WTC11 (cell line): Measurements from ENCODE around the gene DNAJC9. TPM values are rescaled to one million over a fixed set of nuclear protein-coding genes. Genes with fewer than 3 reads are reported as not detected.

Experiments
- ATAC-seq: fragments of 200-7000 bp; cut with Tn5 transposase; 2 replicates; pipeline ENCODE4 v1.10.0; 2021; ENCODE audit warnings: mild to moderate bottlenecking, moderate library complexity
- CTCF ChIA-PET: fragments of 300-600 bp; sonication (Branson Sonifier 250); formaldehyde crosslinking; loops from one replicate; lab custom pipeline; 2021; ENCODE audit warnings: antibody characterized with exemption; lab: Charles Lee
- POLR2A ChIA-PET: fragments of 350-600 bp; sonication (Branson Sonifier 250); formaldehyde crosslinking; loops from one replicate; lab custom pipeline; 2021; ENCODE audit warnings: antibody characterized with exemption; lab: Charles Lee
- DNase-seq: peaks from one replicate; pipeline ENCODE4 v3.0.0; 2021; ENCODE audit warnings: low spot score
- H3K27ac Mint-ChIP-seq: 2 replicates; pipeline ENCODE4 v1.8.0; 2021; ENCODE audit warnings: mixed read lengths
- H3K27me3 Mint-ChIP-seq: 2 replicates; pipeline ENCODE4 v1.8.0; 2021; ENCODE audit warnings: low read depth, mild to moderate bottlenecking, moderate library complexity, mixed read lengths
- H3K36me3 Mint-ChIP-seq: 2 replicates; pipeline ENCODE4 v1.8.0; 2021; ENCODE audit warnings: mixed read lengths
- H3K4me1 Mint-ChIP-seq: 2 replicates; pipeline ENCODE4 v1.8.0; 2022; ENCODE audit warnings: mixed read lengths
- H3K4me3 Mint-ChIP-seq: 2 replicates; pipeline ENCODE4 v1.8.0; 2021; ENCODE audit warnings: mild to moderate bottlenecking, moderate library complexity, mixed read lengths
- H3K9me3 Mint-ChIP-seq: 2 replicates; pipeline ENCODE4 v1.8.0; 2021; ENCODE audit warnings: mixed read lengths
- AR ChIP-seq: fragments of 250-450 bp; sonication (Bioruptor Pico); IDR thresholded peaks from 2 replicates; pipeline ENCODE4 v1.9.0; 2021; ENCODE audit warnings: mild to moderate bottlenecking
- CREB1 ChIP-seq: sonication (generic); formaldehyde crosslinking; IDR thresholded peaks from 2 replicates; pipeline ENCODE4 v1.8.0; 2023; ENCODE audit warnings: mild to moderate bottlenecking, missing genetic modification reagents
- E2F5 ChIP-seq: sonication (generic); formaldehyde crosslinking; IDR thresholded peaks from 2 replicates; pipeline ENCODE4 v1.8.1; 2022; ENCODE audit warnings: mild to moderate bottlenecking, moderate library complexity, missing genetic modification reagents
- ELF4 ChIP-seq: sonication (generic); formaldehyde crosslinking; IDR thresholded peaks from 2 replicates; pipeline ENCODE4 v1.8.1; 2022; ENCODE audit warnings: low read depth, mild to moderate bottlenecking, moderate library complexity, missing genetic modification reagents
- FOXK1 ChIP-seq: sonication (generic); formaldehyde crosslinking; IDR thresholded peaks from 2 replicates; pipeline ENCODE4 v1.8.0; 2022; ENCODE audit warnings: mild to moderate bottlenecking, moderate library complexity, missing genetic modification reagents
- GABPB1 ChIP-seq: sonication (generic); formaldehyde crosslinking; IDR thresholded peaks from 2 replicates; pipeline ENCODE4 v1.8.1; 2023; ENCODE audit warnings: mild to moderate bottlenecking, missing genetic modification reagents
- GRHL2 ChIP-seq: fragments of 250-450 bp; sonication (Bioruptor Pico); IDR thresholded peaks from 2 replicates; pipeline ENCODE4 v1.8.0; 2022; ENCODE audit warnings: mild to moderate bottlenecking, moderate library complexity; ENCODE audit not compliant: insufficient replicate concordance, severe bottlenecking
- GTF2I ChIP-seq: fragments of 250-450 bp; sonication (Bioruptor Pico); conservative IDR thresholded peaks from 2 replicates; pipeline ENCODE4 v1.4.0; 2021; ENCODE audit warnings: mild to moderate bottlenecking
- NFE2L1 ChIP-seq: sonication (generic); formaldehyde crosslinking; IDR thresholded peaks from 2 replicates; pipeline ENCODE4 v1.8.1; 2023; ENCODE audit warnings: missing genetic modification reagents
- NR1H2 ChIP-seq: sonication (generic); formaldehyde crosslinking; IDR thresholded peaks from 2 replicates; pipeline ENCODE4 v1.9.0; 2021; ENCODE audit warnings: mild to moderate bottlenecking, moderate library complexity, missing genetic modification reagents
- SMAD4 ChIP-seq: sonication (generic); formaldehyde crosslinking; IDR thresholded peaks from 2 replicates; pipeline ENCODE4 v1.8.0; 2022; ENCODE audit warnings: mild to moderate bottlenecking, missing genetic modification reagents
- SOX15 ChIP-seq: fragments of 250-450 bp; sonication (Bioruptor Pico); IDR thresholded peaks from 2 replicates; pipeline ENCODE4 v1.9.0; 2021; ENCODE audit warnings: mild to moderate bottlenecking
- ZNF219 ChIP-seq: sonication (generic); formaldehyde crosslinking; IDR thresholded peaks from 2 replicates; pipeline ENCODE4 v1.8.0; 2023; ENCODE audit warnings: missing genetic modification reagents, mild to moderate bottlenecking, borderline replicate concordance
- ZNF512 ChIP-seq: sonication (generic); formaldehyde crosslinking; IDR thresholded peaks from 2 replicates; pipeline ENCODE4 v1.8.1; 2022; ENCODE audit warnings: missing genetic modification reagents, borderline replicate concordance
- total RNA-seq: library from RNA; stranded (reverse); gene quantifications from 3 replicates; pipeline ENCODE4 v1.2.3, GENCODE V29; 2021
- TF ChIP-seq, protein P1 (sequence below): sonication (generic); formaldehyde crosslinking; conservative IDR thresholded peaks from 2 replicates; pipeline ENCODE4 v1.8.1; 2022; ENCODE audit warnings: mild to moderate bottlenecking, missing genetic modification reagents
- TF ChIP-seq, protein P2 (sequence below): sonication (generic); formaldehyde crosslinking; IDR thresholded peaks from 2 replicates; pipeline ENCODE4 v1.8.0; 2022; ENCODE audit warnings: mild to moderate bottlenecking, missing genetic modification reagents
- TF ChIP-seq, protein P3 (sequence below): sonication (generic); formaldehyde crosslinking; IDR thresholded peaks from 2 replicates; pipeline ENCODE4 v1.8.0; 2022; ENCODE audit warnings: mild to moderate bottlenecking, missing genetic modification reagents
- TF ChIP-seq, protein P4 (sequence below): sonication (generic); formaldehyde crosslinking; IDR thresholded peaks from 2 replicates; pipeline ENCODE4 v1.8.0; 2023; ENCODE audit warnings: missing genetic modification reagents, mild to moderate bottlenecking, borderline replicate concordance

Gene DNAJC9
- total RNA-seq, 1 experiment from 2014 or later, result 32.4 TPM

- TF ChIP-seq CREB1 (no peak), AR (CRISPR knock-in tag) (no peak), GABPB1 (no peak), ELF4 (CRISPR knock-in tag) (no peak), GTF2I (CRISPR knock-in tag) (no peak), NR1H2 (CRISPR knock-in tag) (no peak), ZNF219 (CRISPR knock-in tag) (no peak), NFE2L1 (CRISPR knock-in tag) (no peak), GRHL2 (CRISPR knock-in tag) (no peak), SOX15 (CRISPR knock-in tag) (no peak), E2F5 (CRISPR knock-in tag) (no peak), SMAD4 (no peak), FOXK1 (CRISPR knock-in tag) (no peak), ZNF512 (CRISPR knock-in tag) (no peak)
- TF ChIP-seq, protein P1, sequence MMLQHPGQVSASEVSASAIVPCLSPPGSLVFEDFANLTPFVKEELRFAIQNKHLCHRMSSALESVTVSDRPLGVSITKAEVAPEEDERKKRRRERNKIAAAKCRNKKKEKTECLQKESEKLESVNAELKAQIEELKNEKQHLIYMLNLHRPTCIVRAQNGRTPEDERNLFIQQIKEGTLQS (CRISPR knock-in tag), result no peak
- TF ChIP-seq, protein P2, sequence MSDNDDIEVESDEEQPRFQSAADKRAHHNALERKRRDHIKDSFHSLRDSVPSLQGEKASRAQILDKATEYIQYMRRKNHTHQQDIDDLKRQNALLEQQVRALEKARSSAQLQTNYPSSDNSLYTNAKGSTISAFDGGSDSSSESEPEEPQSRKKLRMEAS, result no peak
- TF ChIP-seq, protein P3, sequence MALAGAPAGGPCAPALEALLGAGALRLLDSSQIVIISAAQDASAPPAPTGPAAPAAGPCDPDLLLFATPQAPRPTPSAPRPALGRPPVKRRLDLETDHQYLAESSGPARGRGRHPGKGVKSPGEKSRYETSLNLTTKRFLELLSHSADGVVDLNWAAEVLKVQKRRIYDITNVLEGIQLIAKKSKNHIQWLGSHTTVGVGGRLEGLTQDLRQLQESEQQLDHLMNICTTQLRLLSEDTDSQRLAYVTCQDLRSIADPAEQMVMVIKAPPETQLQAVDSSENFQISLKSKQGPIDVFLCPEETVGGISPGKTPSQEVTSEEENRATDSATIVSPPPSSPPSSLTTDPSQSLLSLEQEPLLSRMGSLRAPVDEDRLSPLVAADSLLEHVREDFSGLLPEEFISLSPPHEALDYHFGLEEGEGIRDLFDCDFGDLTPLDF (CRISPR knock-in tag), result no peak
- TF ChIP-seq, all 79 proteins: peak for 0
- Mint-ChIP-seq H3K4me3 (no peak overlapping the region), H3K9me3 (peaks cover 29% of the 10 kb centered on the region), H3K27ac (no peak overlapping the region), H3K27me3 (peaks cover 6% of the 10 kb centered on the region), H3K36me3 (peaks cover 15% of the 10 kb centered on the region), H3K4me1 (no peaks in the 10 kb centered on the region)
- DNase-seq (no peak), ATAC-seq (no peak)
- ChIA-PET CTCF (interaction anchor here (1.4 to 2.2 kb wide), 4 partner anchors 8 to 135 kb away, joined by 5 to 12 read pairs (median 8); partner anchors contain the start of gene MRPS16), POLR2A (no interaction called here)
Observed at GRCh38 chr10:73262880-73263555, 16.0 kb upstream of the DNAJC9 start.

DNA sequence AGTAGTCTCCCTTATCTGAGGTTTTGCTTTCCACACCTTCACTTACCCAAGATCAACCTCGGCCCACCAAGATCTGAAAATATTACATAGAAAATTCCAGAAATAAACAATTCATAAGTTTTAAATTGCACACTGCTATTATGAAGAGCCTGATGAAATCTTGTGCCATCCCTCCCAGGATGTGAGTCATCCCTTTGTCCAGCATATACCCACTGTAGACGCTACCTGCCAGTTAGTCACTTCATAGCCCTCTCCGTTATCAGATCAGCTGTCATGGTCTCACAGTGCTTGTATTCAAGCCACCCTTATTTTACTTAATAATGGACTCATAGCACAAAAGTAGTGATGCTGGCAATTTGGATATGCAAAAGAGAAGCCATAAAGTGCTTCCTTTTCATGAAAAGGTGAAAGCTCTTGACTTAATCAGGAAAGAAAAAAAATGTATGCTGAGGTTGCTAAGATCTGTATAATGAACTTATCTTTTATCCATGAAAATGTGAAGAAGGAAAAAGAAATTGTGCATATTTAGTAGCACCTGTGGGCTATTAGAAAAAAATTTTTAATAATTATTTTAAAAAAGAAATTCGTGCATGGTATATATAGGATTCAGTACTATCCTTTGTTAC is 15.2 kb upstream of the DNAJC9 start:
- Mint-ChIP-seq H3K4me1 (no peaks in the 10 kb centered on the region), H3K27ac (no peak overlapping the region), H3K27me3 (peaks cover 8% of the 10 kb centered on the region), H3K4me3 (no peak overlapping the region), H3K9me3 (peaks cover 37% of the 10 kb centered on the region), H3K36me3 (peaks cover 15% of the 10 kb centered on the region)
- ATAC-seq (no peak), DNase-seq (no peak)
- ChIA-PET POLR2A (interaction anchor here (0.6 to 1.5 kb wide), 2 partner anchors 15 to 195 kb away, joined by 3 read pairs; partner anchors contain the start of gene DNAJC9), CTCF (no interaction called here)
- TF ChIP-seq, protein P4, sequence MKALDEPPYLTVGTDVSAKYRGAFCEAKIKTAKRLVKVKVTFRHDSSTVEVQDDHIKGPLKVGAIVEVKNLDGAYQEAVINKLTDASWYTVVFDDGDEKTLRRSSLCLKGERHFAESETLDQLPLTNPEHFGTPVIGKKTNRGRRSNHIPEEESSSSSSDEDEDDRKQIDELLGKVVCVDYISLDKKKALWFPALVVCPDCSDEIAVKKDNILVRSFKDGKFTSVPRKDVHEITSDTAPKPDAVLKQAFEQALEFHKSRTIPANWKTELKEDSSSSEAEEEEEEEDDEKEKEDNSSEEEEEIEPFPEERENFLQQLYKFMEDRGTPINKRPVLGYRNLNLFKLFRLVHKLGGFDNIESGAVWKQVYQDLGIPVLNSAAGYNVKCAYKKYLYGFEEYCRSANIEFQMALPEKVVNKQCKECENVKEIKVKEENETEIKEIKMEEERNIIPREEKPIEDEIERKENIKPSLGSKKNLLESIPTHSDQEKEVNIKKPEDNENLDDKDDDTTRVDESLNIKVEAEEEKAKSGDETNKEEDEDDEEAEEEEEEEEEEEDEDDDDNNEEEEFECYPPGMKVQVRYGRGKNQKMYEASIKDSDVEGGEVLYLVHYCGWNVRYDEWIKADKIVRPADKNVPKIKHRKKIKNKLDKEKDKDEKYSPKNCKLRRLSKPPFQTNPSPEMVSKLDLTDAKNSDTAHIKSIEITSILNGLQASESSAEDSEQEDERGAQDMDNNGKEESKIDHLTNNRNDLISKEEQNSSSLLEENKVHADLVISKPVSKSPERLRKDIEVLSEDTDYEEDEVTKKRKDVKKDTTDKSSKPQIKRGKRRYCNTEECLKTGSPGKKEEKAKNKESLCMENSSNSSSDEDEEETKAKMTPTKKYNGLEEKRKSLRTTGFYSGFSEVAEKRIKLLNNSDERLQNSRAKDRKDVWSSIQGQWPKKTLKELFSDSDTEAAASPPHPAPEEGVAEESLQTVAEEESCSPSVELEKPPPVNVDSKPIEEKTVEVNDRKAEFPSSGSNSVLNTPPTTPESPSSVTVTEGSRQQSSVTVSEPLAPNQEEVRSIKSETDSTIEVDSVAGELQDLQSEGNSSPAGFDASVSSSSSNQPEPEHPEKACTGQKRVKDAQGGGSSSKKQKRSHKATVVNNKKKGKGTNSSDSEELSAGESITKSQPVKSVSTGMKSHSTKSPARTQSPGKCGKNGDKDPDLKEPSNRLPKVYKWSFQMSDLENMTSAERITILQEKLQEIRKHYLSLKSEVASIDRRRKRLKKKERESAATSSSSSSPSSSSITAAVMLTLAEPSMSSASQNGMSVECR (CRISPR knock-in tag), result no peak
- peak; percentile 94 for TF ChIP-seq GABPB1
- TF ChIP-seq, all 79 proteins: peak for 1
